ENCODE data around the gene RIPPLY3. TPM values are rescaled to one million over a fixed set of nuclear protein-coding genes. Genes with fewer than 3 reads are reported as not detected.

The RIPPLY3 gene
- total and polyA plus RNA-seq, 2 of the 13 experiments (the other 11 are each of a cell fraction or from before 2014, with no cell fraction given), result 0.09 to 2.9 TPM

DNA sequence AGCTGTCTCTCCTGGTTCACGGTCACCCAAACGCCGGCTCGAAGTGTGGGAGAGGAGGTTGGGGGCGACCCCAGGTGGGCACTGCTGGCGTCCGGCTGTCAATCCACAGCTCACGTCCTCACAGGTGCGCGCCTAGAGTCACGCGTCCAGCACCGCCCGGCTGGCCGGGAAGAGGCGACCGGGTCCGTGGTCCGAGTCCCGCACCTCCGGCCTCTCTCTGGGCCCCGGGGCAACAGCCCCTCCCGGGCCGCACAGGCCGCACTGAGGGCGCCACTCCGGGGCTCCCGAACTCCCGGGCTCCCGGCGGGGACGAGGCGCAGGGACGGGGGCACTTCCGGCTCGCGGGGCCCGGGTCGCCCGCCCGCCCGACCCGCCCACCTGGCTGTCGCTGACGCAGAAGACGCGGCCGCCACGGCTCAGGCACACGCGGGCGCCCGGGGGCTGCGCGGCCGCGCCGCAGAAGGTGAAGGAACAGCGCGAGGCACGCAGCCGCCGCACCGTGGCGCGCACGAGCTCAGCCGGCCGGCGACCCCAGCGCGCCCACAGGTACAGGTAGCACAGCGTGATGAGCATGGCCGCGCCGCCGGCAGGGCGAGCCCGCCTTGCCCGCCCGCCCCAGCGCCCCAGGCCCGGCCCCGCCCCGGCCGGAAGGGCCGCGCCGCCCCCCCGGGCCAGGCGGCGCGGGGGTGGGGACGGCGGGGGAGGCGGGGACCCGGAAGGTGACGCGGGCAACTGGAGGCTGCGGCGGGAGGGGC is 40.3 kb upstream of the RIPPLY3 start, which contains the start of gene HLCS (continued):
- TF ChIP-seq TIGD3 (CRISPR knock-in tag; IDR thresholded peaks at IDR 0.05; ENCODE audit: borderline replicate concordance), result no peak
- TF ChIP-seq BRF2 (CRISPR knock-in tag; IDR thresholded peaks at IDR 0.05), result no peak
- TF ChIP-seq XRCC5 (optimal IDR thresholded peaks at IDR 0.05; ENCODE audit: low read length), result no peak
- TF ChIP-seq, protein P1, sequence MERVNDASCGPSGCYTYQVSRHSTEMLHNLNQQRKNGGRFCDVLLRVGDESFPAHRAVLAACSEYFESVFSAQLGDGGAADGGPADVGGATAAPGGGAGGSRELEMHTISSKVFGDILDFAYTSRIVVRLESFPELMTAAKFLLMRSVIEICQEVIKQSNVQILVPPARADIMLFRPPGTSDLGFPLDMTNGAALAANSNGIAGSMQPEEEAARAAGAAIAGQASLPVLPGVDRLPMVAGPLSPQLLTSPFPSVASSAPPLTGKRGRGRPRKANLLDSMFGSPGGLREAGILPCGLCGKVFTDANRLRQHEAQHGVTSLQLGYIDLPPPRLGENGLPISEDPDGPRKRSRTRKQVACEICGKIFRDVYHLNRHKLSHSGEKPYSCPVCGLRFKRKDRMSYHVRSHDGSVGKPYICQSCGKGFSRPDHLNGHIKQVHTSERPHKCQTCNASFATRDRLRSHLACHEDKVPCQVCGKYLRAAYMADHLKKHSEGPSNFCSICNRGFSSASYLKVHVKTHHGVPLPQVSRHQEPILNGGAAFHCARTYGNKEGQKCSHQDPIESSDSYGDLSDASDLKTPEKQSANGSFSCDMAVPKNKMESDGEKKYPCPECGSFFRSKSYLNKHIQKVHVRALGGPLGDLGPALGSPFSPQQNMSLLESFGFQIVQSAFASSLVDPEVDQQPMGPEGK (CRISPR knock-in tag; IDR thresholded peaks at IDR 0.05), result peak; percentile 74
- TF ChIP-seq JUN (CRISPR knock-in tag; IDR thresholded peaks at IDR 0.05), result no peak
- no peak for TF ChIP-seq RARA (CRISPR knock-in tag; IDR thresholded peaks at IDR 0.05)
- TF ChIP-seq ZBTB2 (CRISPR knock-in tag; IDR thresholded peaks at IDR 0.05; ENCODE audit: low read depth), result peak; percentile 57; the same call in 1 of the 2 replicates
- no peak; the same call in 1 of the 2 replicates for TF ChIP-seq ATF7-NPFF (CRISPR knock-in tag; IDR thresholded peaks at IDR 0.05; ENCODE audit: low read depth)
- TF ChIP-seq SRY (CRISPR knock-in tag; IDR thresholded peaks at IDR 0.05), result peak; percentile 80
- TF ChIP-seq CAMTA2 (CRISPR knock-in tag; IDR thresholded peaks at IDR 0.05; ENCODE audit: borderline replicate concordance), result peak; percentile 86; the same call in 1 of the 2 replicates
- TF ChIP-seq ZNF567 (CRISPR knock-in tag; IDR thresholded peaks at IDR 0.05; ENCODE audit: borderline replicate concordance), result no peak
- TF ChIP-seq ZC3H13 (CRISPR knock-in tag; IDR thresholded peaks at IDR 0.05), result no peak
- TF ChIP-seq ZNF672 (CRISPR knock-in tag; IDR thresholded peaks at IDR 0.05), result no peak
- TF ChIP-seq ATAD3A (CRISPR knock-in tag; IDR thresholded peaks at IDR 0.05), result no peak
- peak; percentile 52; the same call in 1 of the 2 replicates for TF ChIP-seq ZBTB7B (CRISPR knock-in tag; IDR thresholded peaks at IDR 0.05)
- TF ChIP-seq ZNF205 (CRISPR knock-in tag; IDR thresholded peaks at IDR 0.05), result no peak
- no peak for TF ChIP-seq CREM (IDR thresholded peaks at IDR 0.05)
- TF ChIP-seq CREM (CRISPR knock-in tag; IDR thresholded peaks at IDR 0.05), result no peak
- no peak for TF ChIP-seq KLF9 (CRISPR knock-in tag; IDR thresholded peaks at IDR 0.05; ENCODE audit: low read depth)
- TF ChIP-seq SALL1 (CRISPR knock-in tag; IDR thresholded peaks at IDR 0.05), result peak; percentile 48
- TF ChIP-seq SP140L (CRISPR knock-in tag; IDR thresholded peaks at IDR 0.05; ENCODE audit: borderline replicate concordance), result no peak
- TF ChIP-seq, protein P2, sequence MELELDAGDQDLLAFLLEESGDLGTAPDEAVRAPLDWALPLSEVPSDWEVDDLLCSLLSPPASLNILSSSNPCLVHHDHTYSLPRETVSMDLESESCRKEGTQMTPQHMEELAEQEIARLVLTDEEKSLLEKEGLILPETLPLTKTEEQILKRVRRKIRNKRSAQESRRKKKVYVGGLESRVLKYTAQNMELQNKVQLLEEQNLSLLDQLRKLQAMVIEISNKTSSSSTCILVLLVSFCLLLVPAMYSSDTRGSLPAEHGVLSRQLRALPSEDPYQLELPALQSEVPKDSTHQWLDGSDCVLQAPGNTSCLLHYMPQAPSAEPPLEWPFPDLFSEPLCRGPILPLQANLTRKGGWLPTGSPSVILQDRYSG (CRISPR knock-in tag; IDR thresholded peaks at IDR 0.05), result no peak; the same call in 1 of the 2 replicates
- TF ChIP-seq SRSF1 (optimal IDR thresholded peaks at IDR 0.05; ENCODE audit: low read depth, low read length), result no peak
- TF ChIP-seq ZNF776 (CRISPR knock-in tag; IDR thresholded peaks at IDR 0.05), result peak; percentile 55
- no peak for TF ChIP-seq RFX5 (IDR thresholded peaks at IDR 0.05; ENCODE audit: low read depth, low read length)

Measured in HepG2 (cell line).